Measurements from ENCODE around the gene MYB.

MYB gene

GRCh38 chr6:135185483-135185882 lies 4.4 kb downstream of the MYB start:
- H3K27ac ChIP-seq = no peak overlapping the region

GRCh38 chr6:135186255-135186654 lies 5.1 kb downstream of the MYB start:
- TF ChIP-seq CTCF (IDR thresholded peaks at IDR 0.05) (no peak), ZFX (IDR thresholded peaks at IDR 0.05; ENCODE audit: borderline replicate concordance) (no peak)
- H3K27ac ChIP-seq = no peak overlapping the region

More at GRCh38 chr6:135185483-135185882, 4.4 kb downstream of the MYB start:
- TF ChIP-seq ZFX (IDR thresholded peaks at IDR 0.05; ENCODE audit: borderline replicate concordance) = no peak
- no peak for TF ChIP-seq CTCF (IDR thresholded peaks at IDR 0.05)

GRCh38 chr6:135187372-135187771 lies 6.3 kb downstream of the MYB start:
- H3K27ac ChIP-seq = no peak overlapping the region
- TF ChIP-seq CTCF (IDR thresholded peaks at IDR 0.05) (no peak), ZFX (IDR thresholded peaks at IDR 0.05; ENCODE audit: borderline replicate concordance) (no peak)

- H3K27ac ChIP-seq = no peak overlapping the region
- TF ChIP-seq CTCF (IDR thresholded peaks at IDR 0.05) = no peak
- no peak for TF ChIP-seq ZFX (IDR thresholded peaks at IDR 0.05; ENCODE audit: borderline replicate concordance)
These were observed 7.6 kb downstream of the MYB start for GRCh38 chr6:135188718-135189117.

- H3K27ac ChIP-seq = no peak overlapping the region
- TF ChIP-seq ZFX (IDR thresholded peaks at IDR 0.05; ENCODE audit: borderline replicate concordance) = no peak
- TF ChIP-seq CTCF (IDR thresholded peaks at IDR 0.05) = no peak
These were observed 8.2 kb downstream of the MYB start for GRCh38 chr6:135189344-135189743.

- TF ChIP-seq ZFX (IDR thresholded peaks at IDR 0.05; ENCODE audit: borderline replicate concordance) (no peak), CTCF (IDR thresholded peaks at IDR 0.05) (no peak)
- no peak overlapping the region for H3K27ac ChIP-seq
These were observed 10.6 kb downstream of the MYB start for GRCh38 chr6:135191508-135192255.
